Measurements from ENCODE around the gene CES1.

Gene CES1

DNA sequence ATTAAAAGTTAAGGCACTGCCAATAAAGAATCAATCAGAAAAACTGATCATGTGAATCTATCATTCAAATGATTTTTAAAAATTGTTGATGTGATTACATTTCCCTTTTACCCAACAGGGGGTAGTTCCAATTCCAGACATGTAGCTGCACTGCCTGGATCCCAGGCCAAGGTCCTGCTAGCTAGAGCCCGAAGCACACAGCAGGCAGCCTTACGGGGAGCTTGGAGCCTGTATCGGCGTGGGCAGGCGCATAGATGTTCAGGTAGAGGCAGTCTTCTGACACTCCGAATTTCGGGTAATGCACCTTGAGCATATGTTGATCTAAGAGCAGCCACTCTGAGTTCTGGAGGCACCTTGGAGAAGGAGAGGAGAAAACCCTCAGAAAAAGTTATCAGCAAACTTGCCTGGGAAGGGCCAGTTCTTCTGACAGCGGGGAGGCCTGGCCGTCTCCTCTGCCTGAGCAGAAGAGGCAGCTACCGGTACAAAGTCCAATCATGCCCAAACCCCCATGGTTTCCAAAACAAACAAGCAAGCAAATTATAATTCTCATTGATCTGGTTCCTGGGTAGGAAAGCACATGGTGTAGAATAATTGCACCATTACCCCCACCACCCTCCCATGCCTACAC is 38.6 kb upstream of the CES1 start:
- TF ChIP-seq BACH2 (CRISPR knock-in tag; IDR thresholded peaks at IDR 0.05; ENCODE audit: borderline replicate concordance) = no peak
- TF ChIP-seq ZFP30 (CRISPR knock-in tag; IDR thresholded peaks at IDR 0.05) = no peak
- TF ChIP-seq, protein P1, sequence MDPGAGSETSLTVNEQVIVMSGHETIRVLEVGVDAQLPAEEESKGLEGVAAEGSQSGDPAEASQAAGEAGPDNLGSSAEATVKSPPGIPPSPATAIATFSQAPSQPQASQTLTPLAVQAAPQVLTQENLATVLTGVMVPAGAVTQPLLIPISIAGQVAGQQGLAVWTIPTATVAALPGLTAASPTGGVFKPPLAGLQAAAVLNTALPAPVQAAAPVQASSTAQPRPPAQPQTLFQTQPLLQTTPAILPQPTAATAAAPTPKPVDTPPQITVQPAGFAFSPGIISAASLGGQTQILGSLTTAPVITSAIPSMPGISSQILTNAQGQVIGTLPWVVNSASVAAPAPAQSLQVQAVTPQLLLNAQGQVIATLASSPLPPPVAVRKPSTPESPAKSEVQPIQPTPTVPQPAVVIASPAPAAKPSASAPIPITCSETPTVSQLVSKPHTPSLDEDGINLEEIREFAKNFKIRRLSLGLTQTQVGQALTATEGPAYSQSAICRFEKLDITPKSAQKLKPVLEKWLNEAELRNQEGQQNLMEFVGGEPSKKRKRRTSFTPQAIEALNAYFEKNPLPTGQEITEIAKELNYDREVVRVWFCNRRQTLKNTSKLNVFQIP (CRISPR knock-in tag; IDR thresholded peaks at IDR 0.05; ENCODE audit: borderline replicate concordance, low read depth) = no peak
- no peak for TF ChIP-seq PATZ1 (CRISPR knock-in tag; IDR thresholded peaks at IDR 0.05; ENCODE audit: borderline replicate concordance)
- no peak for TF ChIP-seq ZFP3 (CRISPR knock-in tag; IDR thresholded peaks at IDR 0.05)
- TF ChIP-seq CSDC2 (CRISPR knock-in tag; IDR thresholded peaks at IDR 0.05) = no peak
- no peak for TF ChIP-seq PPARA (CRISPR knock-in tag; IDR thresholded peaks at IDR 0.05; ENCODE audit: borderline replicate concordance)
- no peak for TF ChIP-seq RARB (CRISPR knock-in tag; IDR thresholded peaks at IDR 0.05)
- no peak for TF ChIP-seq TSHZ2 (CRISPR knock-in tag; IDR thresholded peaks at IDR 0.05)
- TF ChIP-seq ISL1 (CRISPR knock-in tag; IDR thresholded peaks at IDR 0.05) = no peak
- no peak for TF ChIP-seq ZNF8 (CRISPR knock-in tag; IDR thresholded peaks at IDR 0.05)
- ATAC-seq = no peak

DNA sequence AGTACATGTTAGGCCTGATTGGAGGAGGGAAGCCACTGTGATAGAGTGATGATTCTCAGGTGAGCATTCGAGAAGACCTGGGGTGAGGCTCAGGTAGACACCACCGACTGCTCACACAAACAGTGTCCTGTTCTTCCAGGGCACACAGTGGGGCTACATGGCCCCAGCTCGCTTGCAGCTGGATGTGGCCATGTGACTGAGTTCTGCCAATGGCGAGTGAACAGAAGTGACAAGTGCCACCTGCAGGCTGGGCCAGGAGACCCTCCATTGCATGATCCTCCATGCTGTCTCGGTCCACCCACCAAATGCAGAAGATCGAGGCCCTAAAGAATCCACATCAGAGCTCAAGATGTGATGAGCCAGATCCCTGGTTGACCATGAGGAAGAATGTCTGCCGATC is 36.1 kb upstream of the CES1 start:
- no peak for TF ChIP-seq ZC3H10 (CRISPR knock-in tag; IDR thresholded peaks at IDR 0.05)
- no peak for TF ChIP-seq PPARA (CRISPR knock-in tag; IDR thresholded peaks at IDR 0.05; ENCODE audit: borderline replicate concordance)
- TF ChIP-seq BACH2 (CRISPR knock-in tag; IDR thresholded peaks at IDR 0.05; ENCODE audit: borderline replicate concordance) = no peak
- no peak for TF ChIP-seq ZNF70 (CRISPR knock-in tag; IDR thresholded peaks at IDR 0.05)
- no peak for TF ChIP-seq CSRNP3 (CRISPR knock-in tag; IDR thresholded peaks at IDR 0.05)
- no peak for TF ChIP-seq CREB5 (CRISPR knock-in tag; IDR thresholded peaks at IDR 0.05; ENCODE audit: low read depth)
- no peak for TF ChIP-seq ZNF8 (CRISPR knock-in tag; IDR thresholded peaks at IDR 0.05)
- no peak for TF ChIP-seq ZFP3 (CRISPR knock-in tag; IDR thresholded peaks at IDR 0.05)
- no peak for TF ChIP-seq ESRRG (CRISPR knock-in tag; IDR thresholded peaks at IDR 0.05)
- TF ChIP-seq SNAI2 (CRISPR knock-in tag; IDR thresholded peaks at IDR 0.05) = no peak
- TF ChIP-seq CSDC2 (CRISPR knock-in tag; IDR thresholded peaks at IDR 0.05) = no peak
- no peak for TF ChIP-seq GLIS3 (CRISPR knock-in tag; IDR thresholded peaks at IDR 0.05)
- no peak for TF ChIP-seq PATZ1 (CRISPR knock-in tag; IDR thresholded peaks at IDR 0.05; ENCODE audit: borderline replicate concordance)
- TF ChIP-seq, protein P1 (CRISPR knock-in tag; IDR thresholded peaks at IDR 0.05; ENCODE audit: borderline replicate concordance, low read depth) = no peak
- TF ChIP-seq ZFP30 (CRISPR knock-in tag; IDR thresholded peaks at IDR 0.05) = no peak
- TF ChIP-seq ARNTL (CRISPR knock-in tag; IDR thresholded peaks at IDR 0.05; ENCODE audit: borderline replicate concordance, low read depth) = no peak
- no peak for TF ChIP-seq TCF4 (CRISPR knock-in tag; IDR thresholded peaks at IDR 0.05; ENCODE audit: borderline replicate concordance)
- TF ChIP-seq RARB (CRISPR knock-in tag; IDR thresholded peaks at IDR 0.05) = no peak
- TF ChIP-seq OSR1 (CRISPR knock-in tag; IDR thresholded peaks at IDR 0.05) = no peak
- TF ChIP-seq TSHZ2 (CRISPR knock-in tag; IDR thresholded peaks at IDR 0.05) = no peak
- no peak for ATAC-seq

All from SK-N-SH treated with all-trans-retinoic acid at 6 μM for 48 hours (cell line).